Activated CD8-positive, alpha-beta T cell treated with anti-CD3 and anti-CD28 coated beads for 36 hours (primary cell): ENCODE data around the gene MNT. TPM values are rescaled to one million over a fixed set of nuclear protein-coding genes. Genes with fewer than 3 reads are reported as not detected.

ENCODE experiments used
- ATAC-seq: fragments of 200-7000 bp; cut with Tn5 transposase; one replicate; pipeline ENCODE4 v1.10.0; 2021; ENCODE audit warnings: mild to moderate bottlenecking, moderate library complexity
- CTCF ChIA-PET: fragments of 350-600 bp; sonication (Branson Sonifier 250); formaldehyde crosslinking; loops from one replicate; lab custom pipeline; 2021; ENCODE audit warnings: antibody characterized with exemption; lab: Charles Lee
- POLR2A ChIA-PET: fragments of 350-600 bp; sonication (Branson Sonifier 250); formaldehyde crosslinking; loops from one replicate; lab custom pipeline; 2021; ENCODE audit warnings: antibody characterized with exemption; lab: Charles Lee
- DNase-seq: peaks from one replicate; pipeline ENCODE4 v3.0.0-alpha.2; 2020
- H3K27ac Mint-ChIP-seq: one replicate; pipeline ENCODE4 v1.8.0; 2021; ENCODE audit warnings: mild to moderate bottlenecking, mixed read lengths
- H3K27me3 Mint-ChIP-seq: one replicate; pipeline ENCODE4 v1.8.0; 2021; ENCODE audit warnings: mixed read lengths
- H3K36me3 Mint-ChIP-seq: one replicate; pipeline ENCODE4 v1.8.0; 2021; ENCODE audit warnings: low read depth, mixed read lengths
- H3K4me1 Mint-ChIP-seq: one replicate; pipeline ENCODE4 v1.8.0; 2021; ENCODE audit warnings: low read depth, mixed read lengths
- H3K4me3 Mint-ChIP-seq: one replicate; pipeline ENCODE4 v1.8.0; 2021; ENCODE audit warnings: mild to moderate bottlenecking, moderate library complexity, mixed read lengths
- H3K9me3 Mint-ChIP-seq: one replicate; pipeline ENCODE4 v1.8.0; 2021; ENCODE audit warnings: mixed read lengths
- intact Hi-C: fragments of 100-400 bp; cut with micrococcal nuclease; formaldehyde crosslinking; loops from one replicate; pipeline ENCODE4 v1.10.0; 2022
- total RNA-seq, 2 experiments: library from RNA; stranded (reverse); gene quantifications; one replicate each; pipeline ENCODE4 v1.2.3, GENCODE V29; 2021
- TF ChIP-seq, protein P1 (sequence below): fragments of 200-600 bp; IDR thresholded peaks from one replicate; pipeline ENCODE4 v1.8.0; 2022; ENCODE audit warnings: antibody characterized with exemption, mild to moderate bottlenecking

The MNT gene
- total RNA-seq, 2 experiments from 2014 or later: 21.6 to 23.1 TPM

DNA sequence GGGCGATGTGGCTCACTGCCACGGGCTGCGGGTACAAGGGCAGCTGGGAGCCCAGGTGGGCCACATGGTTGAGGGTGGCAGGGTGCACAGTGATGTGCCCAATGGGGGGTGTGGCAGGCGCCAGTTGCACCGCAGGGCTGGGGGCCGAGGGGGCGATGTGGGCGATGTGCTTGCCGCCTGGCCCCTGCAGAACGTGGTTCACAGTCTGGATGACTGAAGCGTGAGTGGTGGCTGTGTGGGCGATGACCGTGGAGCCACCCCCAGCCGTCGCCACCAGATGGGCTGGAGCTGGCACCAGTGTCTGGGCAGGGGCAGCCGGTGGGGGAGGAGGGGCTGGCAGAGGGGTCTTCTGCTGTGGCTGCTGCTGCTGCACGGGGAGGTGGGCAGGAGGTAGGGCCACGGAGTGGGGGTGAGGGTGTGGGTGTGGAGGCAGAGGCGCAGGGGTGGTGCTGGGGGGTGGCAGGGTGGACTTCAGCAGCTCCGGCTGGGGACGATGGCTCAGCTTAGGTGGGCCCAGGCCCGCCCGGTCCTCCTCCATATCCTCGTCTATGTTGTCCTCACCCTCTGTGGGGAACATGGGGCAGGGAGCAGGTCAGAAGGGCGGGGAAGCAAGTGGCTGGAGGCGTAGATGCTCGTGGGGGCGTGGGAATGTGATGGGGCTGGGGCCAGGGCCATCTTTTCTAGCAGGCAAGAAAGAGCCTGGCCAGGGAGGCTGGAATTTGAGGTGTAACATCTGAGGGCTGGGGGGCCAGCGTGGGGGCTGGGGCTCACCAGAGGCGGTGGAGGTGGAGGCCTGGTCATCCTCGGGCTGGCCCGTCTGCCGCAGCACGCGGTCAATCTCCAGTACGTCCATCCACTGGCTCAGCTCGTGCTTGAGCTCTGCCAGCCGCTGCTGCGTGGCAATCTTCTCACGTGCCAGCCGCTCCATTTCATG is 13.5 kb downstream of the MNT start:
- ATAC-seq (no peak), DNase-seq (no peak)
- ChIA-PET CTCF (interaction anchor here (14.2 kb wide), 1 partner anchor 27 kb away, joined by 463 read pairs; no protein-coding TSS in a partner anchor), POLR2A (interaction anchor here (1.2 to 6.4 kb wide), 4 partner anchors 14 to 22 kb away, joined by 3 to 43 read pairs (median 5); partner anchors contain the start of gene MNT)
- no peak overlapping the region for H3K4me3 Mint-ChIP-seq
- intact Hi-C loops: no loop called here
- H3K4me1 Mint-ChIP-seq: peaks cover 30% of the 10 kb centered on the region
- no peaks in the 10 kb centered on the region for H3K27me3 Mint-ChIP-seq
- no peaks in the 10 kb centered on the region for H3K9me3 Mint-ChIP-seq
- TF ChIP-seq, protein P1, sequence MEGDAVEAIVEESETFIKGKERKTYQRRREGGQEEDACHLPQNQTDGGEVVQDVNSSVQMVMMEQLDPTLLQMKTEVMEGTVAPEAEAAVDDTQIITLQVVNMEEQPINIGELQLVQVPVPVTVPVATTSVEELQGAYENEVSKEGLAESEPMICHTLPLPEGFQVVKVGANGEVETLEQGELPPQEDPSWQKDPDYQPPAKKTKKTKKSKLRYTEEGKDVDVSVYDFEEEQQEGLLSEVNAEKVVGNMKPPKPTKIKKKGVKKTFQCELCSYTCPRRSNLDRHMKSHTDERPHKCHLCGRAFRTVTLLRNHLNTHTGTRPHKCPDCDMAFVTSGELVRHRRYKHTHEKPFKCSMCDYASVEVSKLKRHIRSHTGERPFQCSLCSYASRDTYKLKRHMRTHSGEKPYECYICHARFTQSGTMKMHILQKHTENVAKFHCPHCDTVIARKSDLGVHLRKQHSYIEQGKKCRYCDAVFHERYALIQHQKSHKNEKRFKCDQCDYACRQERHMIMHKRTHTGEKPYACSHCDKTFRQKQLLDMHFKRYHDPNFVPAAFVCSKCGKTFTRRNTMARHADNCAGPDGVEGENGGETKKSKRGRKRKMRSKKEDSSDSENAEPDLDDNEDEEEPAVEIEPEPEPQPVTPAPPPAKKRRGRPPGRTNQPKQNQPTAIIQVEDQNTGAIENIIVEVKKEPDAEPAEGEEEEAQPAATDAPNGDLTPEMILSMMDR: no peak
- peaks cover 13% of the 10 kb centered on the region for H3K36me3 Mint-ChIP-seq
- H3K27ac Mint-ChIP-seq: no peak overlapping the region

- Mint-ChIP-seq H3K9me3 (no peaks in the 10 kb centered on the region), H3K4me1 (peaks cover 22% of the 10 kb centered on the region), H3K4me3 (no peak overlapping the region), H3K36me3 (peaks cover 8% of the 10 kb centered on the region), H3K27me3 (no peaks in the 10 kb centered on the region), H3K27ac (no peak overlapping the region)
- ChIA-PET POLR2A (interaction anchor here (0.6 to 6.4 kb wide), 2 partner anchors 15 to 53 kb away, joined by 3 to 43 read pairs; partner anchors contain the start of gene MNT), CTCF (interaction anchor here (14.2 kb wide), 1 partner anchor 28 kb away, joined by 463 read pairs; no protein-coding TSS in a partner anchor)
- ATAC-seq (no peak), DNase-seq (no peak)
- intact Hi-C loops: no loop called here
- TF ChIP-seq, protein P1: no peak
Observed at GRCh38 chr17:2386400-2387085, 14.3 kb downstream of the MNT start.

GRCh38 chr17:2385240-2386210 is 15.3 kb downstream of the MNT start:
- intact Hi-C loops: no loop called here

More at GRCh38 chr17:2385240-2386210, 15.3 kb downstream of the MNT start:
- H3K9me3 Mint-ChIP-seq: no peaks in the 10 kb centered on the region
- POLR2A ChIA-PET: interaction anchor here (0.6 to 6.4 kb wide), 2 partner anchors 16 to 54 kb away, joined by 3 to 43 read pairs; partner anchors contain the start of gene MNT
- peaks cover 5% of the 10 kb centered on the region for H3K36me3 Mint-ChIP-seq
- H3K27me3 Mint-ChIP-seq: no peaks in the 10 kb centered on the region
- no peak overlapping the region for H3K27ac Mint-ChIP-seq
- CTCF ChIA-PET: interaction anchor here (14.2 kb wide), 1 partner anchor 29 kb away, joined by 463 read pairs; no protein-coding TSS in a partner anchor
- no peak overlapping the region for H3K4me3 Mint-ChIP-seq
- peaks cover 13% of the 10 kb centered on the region for H3K4me1 Mint-ChIP-seq
- DNase-seq: no peak
- TF ChIP-seq, protein P1: no peak
- ATAC-seq: no peak
